Stomach (tissue), 9 donors: ENCODE data around the gene PTCHD1. TPM values are rescaled to one million over a fixed set of nuclear protein-coding genes. Genes with fewer than 3 reads are reported as not detected.
A peak's percentile ranks its signal among the peaks of the same experiment; 100 is the strongest.

Experiments used
- DNase-seq, 2 donors: peaks; one replicate each; pipeline versions ENCODE4 v3.0.0 to v3.0.0-alpha.2; 2013 to 2019
- H3K27ac ChIP-seq, 5 donors: fragments of 200-600 bp in 4 of 5; sonication (generic) in 4 of 5; one replicate each; pipeline ENCODE4 v1.5.1; 2013 to 2019; ENCODE audit warnings: mild to moderate bottlenecking in 1 of 5, moderate library complexity in 1 of 5
- H3K27me3 ChIP-seq, 3 donors: fragments of 200-600 bp; sonication (generic); one replicate each; pipeline ENCODE4 v1.5.1; 2017 to 2019; ENCODE audit warnings: mixed run types in 1 of 3
- H3K36me3 ChIP-seq, 4 donors: fragments of 200-600 bp; sonication (generic); 1 replicate in 3 of 4; 2 replicates in 1 of 4; pipeline ENCODE4 v1.5.1; 2016 to 2019
- H3K4me1 ChIP-seq, 4 donors: fragments of 200-600 bp; sonication (generic); one replicate each; pipeline ENCODE4 v1.5.1; 2016 to 2019
- H3K4me3 ChIP-seq, 4 donors: fragments of 200-600 bp; sonication (generic) in 3 of 4; one replicate each; pipeline ENCODE4 v1.5.1; 2016 to 2019; ENCODE audit warnings: mild to moderate bottlenecking in 1 of 4
- H3K9me3 ChIP-seq, 4 donors: fragments of 200-600 bp; sonication (generic); one replicate each; pipeline ENCODE4 v1.5.1; 2016 to 2019
- EP300 ChIP-seq: sonication (generic); formaldehyde crosslinking; IDR thresholded peaks from one replicate; pipeline ENCODE4 v1.6.1; 2017; ENCODE audit warnings: antibody characterized with exemption
- POLR2A ChIP-seq, 4 donors: fragments of 450-650 bp; IDR thresholded peaks; one replicate each; pipeline ENCODE4 v1.6.1; 2016; ENCODE audit warnings: antibody characterized with exemption in 4 of 4, control low read depth in 2 of 4, mild to moderate bottlenecking in 1 of 4, moderate library complexity in 1 of 4
- POLR2AphosphoS5 ChIP-seq, 3 donors: sonication (generic); formaldehyde crosslinking; IDR thresholded peaks; one replicate each; pipeline ENCODE4 v1.6.1; 2016; ENCODE audit warnings: antibody characterized with exemption in 3 of 3
- WGBS, 5 donors: extraction: QIAGEN DNeasy Blood & Tissue Kit in 3 of 5; methylation state at CpG; one replicate each; pipeline versions ENCODE4 v1.1.5 to v1.1.7; 2013 to 2018; 5-methylcytosine and 5-hydroxymethylcytosine counted together
- intact Hi-C: fragments of 100-400 bp; cut with DNase I; formaldehyde crosslinking; loops from one replicate; pipeline ENCODE4 v1.15.1; 2023; ENCODE audit warnings: low total_unique reads
- polyA plus RNA-seq, 3 donors: library from polyadenylated mRNA; stranded (reverse); fragments of 200-250 nt; gene quantifications; one replicate each; pipeline ENCODE4 v1.2.3, GENCODE V29; 2013
- total RNA-seq, 5 donors: library from RNA; depleted of rRNA; stranded (reverse); fragments of >200 nt; gene quantifications; one replicate each; pipeline versions ENCODE4 v1.1.0 to v1.2.3, GENCODE V29; 2014 to 2016
- TF ChIP-seq, protein P1 (sequence below), 7 experiments: fragments of 450-650 bp in 4 of 7; fragments of 200-600 bp in 3 of 7; sonication (generic) in 3 of 7; IDR thresholded peaks; one replicate each; pipeline ENCODE4 v1.5.1; 2016 to 2019; ENCODE audit warnings: antibody characterized with exemption in 7 of 7, control low read depth in 2 of 7, mild to moderate bottlenecking in 1 of 7
- donor health status: healthy with polysubstance abuse.
- donor health status: Bipolar disorder and iron deficiency.
- donor health status: healthy.

Gene PTCHD1
- total and polyA plus RNA-seq, 8 donors = 0.15 to 6.2 (median 1.7) TPM; not detected in 1

DNA sequence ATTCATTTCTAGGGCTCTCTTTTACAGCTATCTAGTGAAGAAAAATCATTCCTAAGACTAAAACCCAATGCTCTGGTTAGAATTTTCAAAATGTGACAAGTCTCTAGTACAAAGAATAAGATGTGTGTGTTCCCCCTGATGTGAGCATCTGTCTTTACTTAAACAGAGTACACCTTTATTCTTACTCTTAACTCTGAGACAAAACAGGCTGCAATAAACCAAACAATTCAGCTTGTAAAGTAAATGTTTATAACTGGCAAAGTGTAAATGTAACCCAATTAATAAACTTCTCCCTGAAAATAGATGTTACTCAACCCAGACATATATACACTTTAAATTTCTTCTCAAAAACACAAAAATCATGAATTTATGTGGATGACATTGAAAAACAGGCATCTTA, 51.6 kb downstream of the PTCHD1 start:
- Histone ChIP-seq H3K36me3 (no peaks in the 10 kb centered on the region), H3K4me1 (no peaks in the 10 kb centered on the region), H3K9me3 (no peaks in the 10 kb centered on the region), H3K27me3 (peaks cover 0 to 8% (median 3%) of the 10 kb centered on the region in 3 donors), H3K27ac (no peak overlapping the region), H3K4me3 (no peak overlapping the region)
- intact Hi-C loops = no loop called here
- TF ChIP-seq, protein P1, sequence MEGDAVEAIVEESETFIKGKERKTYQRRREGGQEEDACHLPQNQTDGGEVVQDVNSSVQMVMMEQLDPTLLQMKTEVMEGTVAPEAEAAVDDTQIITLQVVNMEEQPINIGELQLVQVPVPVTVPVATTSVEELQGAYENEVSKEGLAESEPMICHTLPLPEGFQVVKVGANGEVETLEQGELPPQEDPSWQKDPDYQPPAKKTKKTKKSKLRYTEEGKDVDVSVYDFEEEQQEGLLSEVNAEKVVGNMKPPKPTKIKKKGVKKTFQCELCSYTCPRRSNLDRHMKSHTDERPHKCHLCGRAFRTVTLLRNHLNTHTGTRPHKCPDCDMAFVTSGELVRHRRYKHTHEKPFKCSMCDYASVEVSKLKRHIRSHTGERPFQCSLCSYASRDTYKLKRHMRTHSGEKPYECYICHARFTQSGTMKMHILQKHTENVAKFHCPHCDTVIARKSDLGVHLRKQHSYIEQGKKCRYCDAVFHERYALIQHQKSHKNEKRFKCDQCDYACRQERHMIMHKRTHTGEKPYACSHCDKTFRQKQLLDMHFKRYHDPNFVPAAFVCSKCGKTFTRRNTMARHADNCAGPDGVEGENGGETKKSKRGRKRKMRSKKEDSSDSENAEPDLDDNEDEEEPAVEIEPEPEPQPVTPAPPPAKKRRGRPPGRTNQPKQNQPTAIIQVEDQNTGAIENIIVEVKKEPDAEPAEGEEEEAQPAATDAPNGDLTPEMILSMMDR (IDR thresholded peaks at IDR 0.05) = no peak
- TF ChIP-seq EP300 (no peak), POLR2A (IDR thresholded peaks at IDR 0.05) (no peak), POLR2AphosphoS5 (IDR thresholded peaks at IDR 0.05) (no peak)
- DNase-seq = no peak

- DNase-seq = peak in 1 of 2 donors; percentile 6
- TF ChIP-seq, protein P1 (IDR thresholded peaks at IDR 0.05) = no peak
- TF ChIP-seq POLR2AphosphoS5 (IDR thresholded peaks at IDR 0.05) (no peak), EP300 (no peak), POLR2A (IDR thresholded peaks at IDR 0.05) (no peak)
- H3K4me3 ChIP-seq = no peak overlapping the region
- H3K36me3 ChIP-seq = no peaks in the 10 kb centered on the region
- H3K9me3 ChIP-seq = no peaks in the 10 kb centered on the region
- WGBS, 5 donors = 56 to 78% (median 64%) methylated on average over 5 of the region's 5 CpGs
- intact Hi-C loops = no loop called here
- no peaks in the 10 kb centered on the region for H3K4me1 ChIP-seq
- peaks cover 0 to 8% (median 3%) of the 10 kb centered on the region in 3 donors for H3K27me3 ChIP-seq
- H3K27ac ChIP-seq = no peak overlapping the region
Measured at GRCh38 chrX:23386726-23387125, 52.1 kb downstream of the PTCHD1 start.

GRCh38 chrX:23387550-23388184, 53.0 kb downstream of the PTCHD1 start:
- Histone ChIP-seq H3K36me3 (no peaks in the 10 kb centered on the region), H3K4me3 (no peak overlapping the region), H3K4me1 (no peaks in the 10 kb centered on the region), H3K27me3 (peaks cover 0 to 8% (median 3%) of the 10 kb centered on the region in 3 donors), H3K9me3 (no peaks in the 10 kb centered on the region), H3K27ac (no peak overlapping the region)
- TF ChIP-seq, protein P1 (IDR thresholded peaks at IDR 0.05) = no peak
- TF ChIP-seq POLR2AphosphoS5 (IDR thresholded peaks at IDR 0.05) (no peak), EP300 (no peak), POLR2A (IDR thresholded peaks at IDR 0.05) (no peak)
- no peak for DNase-seq
- intact Hi-C loops = no loop called here
- 72 to 84% (median 79%) methylated on average over 6 of the region's 6 CpGs for WGBS, 5 donors

GRCh38 chrX:23389196-23389792, 54.6 kb downstream of the PTCHD1 start:
- H3K4me3 ChIP-seq = no peak overlapping the region
- peaks cover 0 to 8% (median 3%) of the 10 kb centered on the region in 3 donors for H3K27me3 ChIP-seq
- WGBS, 5 donors = 68 to 95% (median 84%) methylated on average over 5 to 8 of the region's 8 CpGs
- H3K9me3 ChIP-seq = no peaks in the 10 kb centered on the region
- H3K4me1 ChIP-seq = no peaks in the 10 kb centered on the region
- H3K27ac ChIP-seq = no peak overlapping the region
- H3K36me3 ChIP-seq = no peaks in the 10 kb centered on the region
- DNase-seq = no peak
- intact Hi-C loops = no loop called here
- TF ChIP-seq EP300 (no peak), POLR2AphosphoS5 (IDR thresholded peaks at IDR 0.05) (no peak)
- TF ChIP-seq, protein P1 (IDR thresholded peaks at IDR 0.05) = no peak
